ENCODE results near the gene PLCD1.
"Not testable (repeated sequence)": the region's sequence is repeated elsewhere in the genome, so short reads cannot be mapped to it uniquely, and the experiment has no call there.

PLCD1 gene

DNA sequence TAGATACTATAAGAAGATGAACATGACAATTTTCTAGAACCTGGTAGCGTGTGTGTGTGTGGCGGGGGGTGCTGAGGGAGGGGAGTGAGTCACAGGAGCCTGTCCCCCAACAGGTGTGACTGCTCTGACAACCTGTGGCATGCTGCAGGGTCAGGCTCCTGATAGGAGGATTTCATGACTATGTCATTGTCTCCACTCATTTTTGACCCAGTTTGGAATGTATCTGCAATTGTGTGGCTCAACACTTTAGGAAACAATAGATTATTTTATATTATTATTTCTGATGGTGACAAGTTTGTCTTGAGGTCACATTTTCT is 48.1 kb downstream of the PLCD1 start:
- TF ChIP-seq, protein P1, sequence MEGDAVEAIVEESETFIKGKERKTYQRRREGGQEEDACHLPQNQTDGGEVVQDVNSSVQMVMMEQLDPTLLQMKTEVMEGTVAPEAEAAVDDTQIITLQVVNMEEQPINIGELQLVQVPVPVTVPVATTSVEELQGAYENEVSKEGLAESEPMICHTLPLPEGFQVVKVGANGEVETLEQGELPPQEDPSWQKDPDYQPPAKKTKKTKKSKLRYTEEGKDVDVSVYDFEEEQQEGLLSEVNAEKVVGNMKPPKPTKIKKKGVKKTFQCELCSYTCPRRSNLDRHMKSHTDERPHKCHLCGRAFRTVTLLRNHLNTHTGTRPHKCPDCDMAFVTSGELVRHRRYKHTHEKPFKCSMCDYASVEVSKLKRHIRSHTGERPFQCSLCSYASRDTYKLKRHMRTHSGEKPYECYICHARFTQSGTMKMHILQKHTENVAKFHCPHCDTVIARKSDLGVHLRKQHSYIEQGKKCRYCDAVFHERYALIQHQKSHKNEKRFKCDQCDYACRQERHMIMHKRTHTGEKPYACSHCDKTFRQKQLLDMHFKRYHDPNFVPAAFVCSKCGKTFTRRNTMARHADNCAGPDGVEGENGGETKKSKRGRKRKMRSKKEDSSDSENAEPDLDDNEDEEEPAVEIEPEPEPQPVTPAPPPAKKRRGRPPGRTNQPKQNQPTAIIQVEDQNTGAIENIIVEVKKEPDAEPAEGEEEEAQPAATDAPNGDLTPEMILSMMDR (IDR thresholded peaks at IDR 0.05), result no peak
- TF ChIP-seq ZFX (IDR thresholded peaks at IDR 0.05; ENCODE audit: borderline replicate concordance), result no peak
- H3K27ac ChIP-seq, result no peak overlapping the region

DNA sequence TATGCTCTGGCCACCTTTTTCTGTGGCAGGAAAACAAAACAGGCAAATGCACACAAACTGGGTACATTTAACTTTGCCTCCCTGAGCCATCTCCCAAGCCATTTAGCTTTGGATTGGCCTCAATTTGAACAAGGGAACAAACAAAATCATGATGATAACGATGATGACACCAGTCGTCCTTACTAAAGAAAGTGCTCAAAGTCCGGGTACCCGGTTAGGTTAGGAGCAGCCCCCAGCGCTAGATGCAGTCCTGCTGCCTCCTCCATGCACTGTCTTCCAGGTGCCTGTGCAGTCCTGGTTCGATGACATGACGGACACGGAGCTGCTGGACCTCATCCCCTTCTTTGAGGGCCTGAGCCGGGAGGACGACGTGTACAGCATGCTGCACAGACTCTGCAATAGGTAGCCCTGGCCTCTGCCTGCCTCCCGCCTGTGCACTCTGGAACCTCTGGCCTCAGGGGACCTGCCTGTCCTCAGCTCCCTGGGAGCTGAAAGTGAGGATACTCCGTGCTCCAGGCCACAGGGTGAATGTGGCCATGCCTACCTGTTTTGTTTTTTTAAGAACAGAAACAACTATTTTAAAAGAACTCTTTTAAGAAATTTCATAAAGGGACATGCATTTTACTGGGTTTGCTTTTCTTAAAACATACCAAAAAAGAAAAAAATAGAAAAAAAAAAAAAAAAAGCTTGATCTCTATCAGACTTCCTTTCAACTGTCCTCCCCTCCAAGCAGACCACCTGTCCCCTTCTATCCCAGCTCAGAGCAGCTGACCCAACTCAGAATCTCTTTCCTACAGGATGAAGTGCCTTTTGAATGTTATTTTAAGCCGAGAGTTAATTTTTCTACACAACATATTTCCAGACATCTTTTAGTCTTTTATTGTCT is 48.7 kb downstream of the PLCD1 start:
- TF ChIP-seq, protein P1 (IDR thresholded peaks at IDR 0.05), result no peak
- TF ChIP-seq ZFX (IDR thresholded peaks at IDR 0.05; ENCODE audit: borderline replicate concordance), result no peak
- H3K27ac ChIP-seq, result no peak overlapping the region

DNA sequence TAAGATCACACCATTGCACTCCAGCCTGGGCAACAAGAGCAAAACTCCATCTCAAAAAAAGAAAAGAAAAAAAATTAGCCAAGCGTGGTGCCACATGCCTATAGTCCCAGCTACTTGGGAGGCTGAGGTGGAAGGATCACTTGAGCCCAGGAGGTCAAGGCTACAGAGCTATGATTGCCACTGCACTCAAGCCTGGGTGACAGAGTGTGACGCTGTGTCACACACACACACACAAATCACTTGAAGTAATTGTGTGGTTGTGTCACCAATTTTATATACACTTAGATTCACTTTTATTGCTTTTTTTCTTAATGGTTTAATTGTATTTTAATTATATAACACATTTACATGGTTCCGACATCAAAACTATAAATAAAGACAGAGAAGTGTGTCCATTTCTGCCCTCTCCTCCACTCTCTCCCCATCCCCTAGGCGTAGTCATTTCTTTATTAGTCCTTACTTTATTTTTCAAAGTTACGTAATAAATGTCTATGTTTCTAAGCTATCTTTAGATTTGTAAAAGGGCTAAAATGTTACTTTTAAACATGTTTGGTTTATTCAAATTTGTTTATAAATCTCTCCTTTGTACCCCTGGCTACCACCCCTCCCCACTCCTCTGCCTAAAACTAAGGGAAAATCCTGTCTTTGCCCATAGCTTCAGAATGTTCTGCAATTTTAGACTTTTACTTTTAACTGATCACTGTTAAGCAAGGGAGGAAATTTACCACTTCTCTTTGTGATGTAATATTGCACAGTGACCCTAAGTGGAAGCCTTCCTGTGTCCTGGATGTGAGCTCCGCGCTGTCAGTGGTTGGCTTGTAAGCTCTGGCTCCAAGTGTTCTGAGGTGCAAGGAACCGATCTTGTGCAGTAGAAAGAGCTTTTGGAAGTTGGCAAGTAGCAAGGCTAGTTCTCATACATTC is 49.6 kb downstream of the PLCD1 start:
- no peak overlapping the region for H3K27ac ChIP-seq
- TF ChIP-seq ZFX (IDR thresholded peaks at IDR 0.05; ENCODE audit: borderline replicate concordance), result no peak
- TF ChIP-seq, protein P1 (IDR thresholded peaks at IDR 0.05), result no peak

DNA sequence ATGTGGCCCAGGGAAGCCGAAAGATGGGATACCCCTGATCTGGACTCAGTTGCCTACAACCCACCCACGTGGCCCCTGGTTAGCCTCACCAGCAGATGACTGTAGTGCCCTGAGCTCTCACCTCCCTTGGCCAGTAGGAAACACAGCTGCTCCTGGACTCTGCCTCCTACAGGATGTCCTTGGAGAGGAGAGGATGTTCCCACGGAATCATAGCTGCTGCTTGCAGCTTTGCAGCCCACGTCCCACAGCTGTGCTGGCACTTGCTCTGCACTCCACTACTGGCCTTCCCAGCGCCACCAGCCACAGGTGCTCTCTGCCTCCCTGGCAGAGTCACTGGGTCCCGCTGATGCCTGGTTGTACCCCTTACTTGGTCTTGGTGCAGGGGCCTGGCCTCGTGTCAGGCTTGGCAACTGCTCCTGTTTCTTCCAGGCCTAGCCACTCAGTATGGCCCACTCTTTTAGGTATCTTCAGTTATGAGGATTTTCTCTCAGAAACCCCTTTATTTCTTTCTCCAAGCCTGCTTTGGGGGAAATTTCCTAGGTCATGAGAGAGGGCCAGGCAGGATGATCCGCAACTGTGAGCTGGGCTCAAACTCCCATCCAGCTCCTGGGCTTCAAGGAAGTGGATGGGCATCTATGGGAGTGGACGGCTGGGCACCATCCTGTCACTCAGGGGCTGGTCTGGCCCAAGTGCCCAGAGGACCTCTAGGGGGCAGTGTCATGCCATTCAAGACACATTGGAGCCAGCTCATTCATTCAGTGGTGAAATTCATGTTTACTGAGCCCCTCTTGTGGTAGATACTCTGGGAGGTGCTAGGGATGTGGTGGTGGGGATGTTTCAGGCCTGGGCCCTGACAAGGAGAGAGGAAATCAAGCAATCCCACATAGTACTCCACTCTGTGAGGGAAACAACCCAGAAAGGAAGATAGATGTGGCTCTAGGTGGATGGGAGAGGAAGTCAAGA is 55.0 kb downstream of the PLCD1 start:
- H3K27ac ChIP-seq, result no peak overlapping the region
- TF ChIP-seq, protein P1 (IDR thresholded peaks at IDR 0.05), result peak; percentile 85
- TF ChIP-seq ZFX (IDR thresholded peaks at IDR 0.05; ENCODE audit: borderline replicate concordance), result no peak

DNA sequence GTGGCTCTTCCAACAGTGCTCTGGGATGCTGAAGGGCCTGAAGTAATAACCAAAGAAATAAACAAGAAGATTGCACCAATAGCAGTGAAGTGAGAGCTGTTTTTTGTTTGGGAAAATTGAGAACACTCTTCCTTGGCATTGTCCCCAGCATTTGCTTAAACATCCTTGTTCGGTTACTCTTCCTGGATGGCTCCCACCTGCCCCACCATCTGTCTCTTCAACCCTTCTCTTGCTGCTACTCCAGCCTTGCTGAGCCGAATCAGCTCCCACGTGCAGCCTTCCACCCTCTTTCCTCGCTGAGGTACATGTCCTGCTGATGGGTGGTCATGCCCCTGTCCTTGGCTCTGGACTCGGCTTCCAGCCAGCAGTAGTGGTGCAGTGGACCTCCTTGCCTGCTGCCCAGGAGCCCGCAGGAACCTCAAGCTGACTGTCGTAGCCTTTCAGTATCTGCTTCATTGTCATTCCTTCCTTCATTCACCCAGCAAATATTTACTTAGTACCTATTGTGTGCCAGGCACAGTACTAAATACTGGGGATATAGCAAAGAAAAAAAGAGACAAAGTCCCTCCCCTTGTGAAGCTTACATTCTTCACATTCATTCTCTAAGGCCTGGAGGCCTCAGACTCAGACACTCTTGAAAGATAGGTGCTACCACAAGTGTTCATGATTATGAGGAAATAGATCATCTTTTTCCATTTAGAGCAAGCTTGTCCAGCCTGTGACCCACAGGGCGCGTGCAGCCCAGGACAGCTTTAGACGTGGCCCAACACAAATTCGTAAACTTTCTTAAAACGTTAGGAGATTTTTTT is 56.0 kb downstream of the PLCD1 start:
- TF ChIP-seq ZFX (IDR thresholded peaks at IDR 0.05; ENCODE audit: borderline replicate concordance), result no peak
- TF ChIP-seq, protein P1 (IDR thresholded peaks at IDR 0.05), result no peak
- peak overlapping the region; percentile 26 for H3K27ac ChIP-seq

DNA sequence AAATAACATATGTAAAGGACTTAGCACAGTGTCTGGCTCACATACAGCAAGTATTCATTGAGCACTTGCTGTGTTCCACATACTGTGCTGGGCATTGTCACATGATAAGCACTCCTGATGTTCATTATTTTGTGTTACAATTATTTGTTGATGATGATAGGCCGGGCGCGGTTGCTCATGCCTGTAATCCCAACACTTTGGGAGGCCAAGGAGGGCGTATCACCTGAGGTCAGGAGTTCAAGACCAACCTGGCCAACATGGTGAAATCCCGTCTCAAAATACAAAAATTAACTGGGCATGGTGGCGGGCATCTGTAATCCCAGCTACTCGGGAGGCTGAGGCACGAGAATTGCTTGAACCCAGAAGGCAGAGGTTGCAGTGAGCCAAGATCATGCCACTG is 57.4 kb downstream of the PLCD1 start:
- H3K27ac ChIP-seq, result not testable (repeated sequence)
